Measurements from ENCODE around the gene LSM12. TPM values are rescaled to one million over a fixed set of nuclear protein-coding genes. Genes with fewer than 3 reads are reported as not detected.

LSM12 gene
- polyA plus RNA-seq, 1 experiment = 57.5 TPM

GRCh38 chr17:44109312-44109630 lies 42.8 kb upstream of the LSM12 start:
- Histone ChIP-seq H3K9me3 (ENCODE audit: control insufficient read depth, insufficient read depth, low read length) (no peaks in the 10 kb centered on the region; the same call in 1 of the 2 replicates), H3K27me3 (ENCODE audit: control insufficient read depth, insufficient read depth, low read length) (no peaks in the 10 kb centered on the region), H3K27ac (ENCODE audit: low read depth, low read length) (peak overlapping the region; percentile 84), H3K4me3 (ENCODE audit: low read depth, low read length) (peak overlapping the region; percentile 57)
- ChIA-PET POLR2A (interaction anchor here (0.6 to 1.7 kb wide), 7 partner anchors 12 to 43 kb away, joined by 4 to 14 read pairs (median 6); no protein-coding TSS in a partner anchor), CTCF (interaction anchor here (0.6 kb wide), 1 partner anchor 66 kb away, joined by 3 read pairs; no protein-coding TSS in a partner anchor)
- DNase-seq (ENCODE audit: low read depth, low spot score) = no peak
- TF ChIP-seq, protein P1, sequence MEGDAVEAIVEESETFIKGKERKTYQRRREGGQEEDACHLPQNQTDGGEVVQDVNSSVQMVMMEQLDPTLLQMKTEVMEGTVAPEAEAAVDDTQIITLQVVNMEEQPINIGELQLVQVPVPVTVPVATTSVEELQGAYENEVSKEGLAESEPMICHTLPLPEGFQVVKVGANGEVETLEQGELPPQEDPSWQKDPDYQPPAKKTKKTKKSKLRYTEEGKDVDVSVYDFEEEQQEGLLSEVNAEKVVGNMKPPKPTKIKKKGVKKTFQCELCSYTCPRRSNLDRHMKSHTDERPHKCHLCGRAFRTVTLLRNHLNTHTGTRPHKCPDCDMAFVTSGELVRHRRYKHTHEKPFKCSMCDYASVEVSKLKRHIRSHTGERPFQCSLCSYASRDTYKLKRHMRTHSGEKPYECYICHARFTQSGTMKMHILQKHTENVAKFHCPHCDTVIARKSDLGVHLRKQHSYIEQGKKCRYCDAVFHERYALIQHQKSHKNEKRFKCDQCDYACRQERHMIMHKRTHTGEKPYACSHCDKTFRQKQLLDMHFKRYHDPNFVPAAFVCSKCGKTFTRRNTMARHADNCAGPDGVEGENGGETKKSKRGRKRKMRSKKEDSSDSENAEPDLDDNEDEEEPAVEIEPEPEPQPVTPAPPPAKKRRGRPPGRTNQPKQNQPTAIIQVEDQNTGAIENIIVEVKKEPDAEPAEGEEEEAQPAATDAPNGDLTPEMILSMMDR (IDR thresholded peaks at IDR 0.05; ENCODE audit: low read depth, low read length) = no peak

- H3K4me3 ChIP-seq (ENCODE audit: low read depth, low read length) = peak overlapping the region; percentile 38
- H3K9me3 ChIP-seq (ENCODE audit: control insufficient read depth, insufficient read depth, low read length) = no peaks in the 10 kb centered on the region; the same call in 1 of the 2 replicates
- H3K27ac ChIP-seq (ENCODE audit: low read depth, low read length) = peak overlapping the region; percentile 84
- peak; percentile 91 for DNase-seq (ENCODE audit: low read depth, low spot score)
- ChIA-PET POLR2A (interaction anchor here (0.6 to 1.7 kb wide), 14 partner anchors 11 to 94 kb away, joined by 3 to 14 read pairs (median 6); partner anchors contain the start of genes HDAC5 and TMEM101), CTCF (interaction anchor here (0.6 to 1.3 kb wide), 2 partner anchors 15 to 66 kb away, joined by 3 to 4 read pairs; partner anchors contain the start of gene HDAC5)
- H3K27me3 ChIP-seq (ENCODE audit: control insufficient read depth, insufficient read depth, low read length) = no peaks in the 10 kb centered on the region
- TF ChIP-seq, protein P1 (IDR thresholded peaks at IDR 0.05; ENCODE audit: low read depth, low read length) = no peak
These were observed 42.2 kb upstream of the LSM12 start for GRCh38 chr17:44108440-44109311.

GRCh38 chr17:44106801-44107200 lies 40.3 kb upstream of the LSM12 start:
- TF ChIP-seq, protein P1 (IDR thresholded peaks at IDR 0.05; ENCODE audit: low read depth, low read length) = no peak
- H3K27me3 ChIP-seq (ENCODE audit: control insufficient read depth, insufficient read depth, low read length) = no peaks in the 10 kb centered on the region
- H3K9me3 ChIP-seq (ENCODE audit: control insufficient read depth, insufficient read depth, low read length) = no peaks in the 10 kb centered on the region; the same call in 1 of the 2 replicates
- no peak for DNase-seq (ENCODE audit: low read depth, low spot score)
- ChIA-PET CTCF (interaction anchor here (2.0 kb wide), 1 partner anchor 9 kb away, joined by 7 read pairs; no protein-coding TSS in a partner anchor), POLR2A (interaction anchor here (0.6 to 2.3 kb wide), 2 partner anchors 11 to 114 kb away, joined by 3 to 6 read pairs; no protein-coding TSS in a partner anchor)
- H3K27ac ChIP-seq (ENCODE audit: low read depth, low read length) = no peak overlapping the region
- H3K4me3 ChIP-seq (ENCODE audit: low read depth, low read length) = no peak overlapping the region

DNA sequence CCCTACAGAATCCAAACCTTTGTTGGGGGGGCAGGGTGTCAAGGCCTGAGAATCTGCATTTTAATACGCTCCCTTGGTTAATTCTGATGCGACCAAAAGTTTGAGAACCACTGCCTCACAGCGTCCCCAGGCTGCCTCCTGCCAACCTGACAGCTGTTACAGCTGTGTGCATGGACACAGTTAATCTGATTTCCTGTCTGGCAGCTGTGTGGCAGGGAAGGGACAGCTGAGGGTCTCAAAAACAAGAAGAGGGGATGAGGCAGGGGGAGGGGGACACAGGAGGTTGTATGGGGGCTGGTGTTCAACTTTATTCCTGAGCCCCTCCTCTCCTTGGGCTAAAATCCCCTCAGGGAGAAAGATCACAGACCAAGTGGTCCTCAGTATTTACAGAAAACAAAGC lies 39.5 kb upstream of the LSM12 start:
- Histone ChIP-seq H3K4me3 (ENCODE audit: low read depth, low read length) (no peak overlapping the region), H3K9me3 (ENCODE audit: control insufficient read depth, insufficient read depth, low read length) (no peaks in the 10 kb centered on the region; the same call in 1 of the 2 replicates), H3K27ac (ENCODE audit: low read depth, low read length) (no peak overlapping the region), H3K27me3 (ENCODE audit: control insufficient read depth, insufficient read depth, low read length) (no peaks in the 10 kb centered on the region)
- CTCF ChIA-PET = interaction anchor here (2.0 kb wide), 1 partner anchor 10 kb away, joined by 7 read pairs; no protein-coding TSS in a partner anchor
- DNase-seq (ENCODE audit: low read depth, low spot score) = no peak
- TF ChIP-seq, protein P1 (IDR thresholded peaks at IDR 0.05; ENCODE audit: low read depth, low read length) = no peak
- POLR2A ChIA-PET = interaction anchor here (1.2 to 2.3 kb wide), 2 partner anchors 10 to 11 kb away, joined by 3 to 6 read pairs; no protein-coding TSS in a partner anchor

Measured in AG04450 (cell line).